ENCODE results near the gene NPBWR2. TPM values are rescaled to one million over a fixed set of nuclear protein-coding genes. Genes with fewer than 3 reads are reported as not detected.
"Not testable (repeated sequence)": the region's sequence is repeated elsewhere in the genome, so short reads cannot be mapped to it uniquely, and the experiment has no call there.

NPBWR2 gene
- total RNA-seq, 2 experiments from 2014 or later = not detected

GRCh38 chr20:64119301-64119680, 11.9 kb upstream of the NPBWR2 start:
- no peaks in the 10 kb centered on the region for H3K36me3 Mint-ChIP-seq (ENCODE audit: low read depth)
- no peak overlapping the region for H3K4me3 Mint-ChIP-seq
- H3K27ac Mint-ChIP-seq = no peak overlapping the region
- CTCF ChIA-PET = interaction anchor here (0.9 to 2.8 kb wide), 5 partner anchors 35 to 596 kb away, joined by 3 to 16 read pairs (median 4); partner anchors contain the start of genes LKAAEAR1 and SAMD10
- DNase-seq = no peak
- peaks cover 9% of the 10 kb centered on the region for H3K4me1 Mint-ChIP-seq
- POLR2A ChIA-PET = no interaction called here
- peaks cover 19% of the 10 kb centered on the region for H3K27me3 Mint-ChIP-seq
- no peaks in the 10 kb centered on the region for H3K9me3 Mint-ChIP-seq

GRCh38 chr20:64117432-64117777, 10.0 kb upstream of the NPBWR2 start:
- H3K36me3 Mint-ChIP-seq (ENCODE audit: low read depth); H3K4me3 Mint-ChIP-seq; H3K9me3 Mint-ChIP-seq; DNase-seq; H3K4me1 Mint-ChIP-seq; H3K27ac Mint-ChIP-seq: not testable (repeated sequence)
- POLR2A ChIA-PET = interaction anchor here (0.6 kb wide), 1 partner anchor 1244 kb away, joined by 3 read pairs; no protein-coding TSS in a partner anchor
- H3K27me3 Mint-ChIP-seq = peaks cover 10% of the 10 kb centered on the region
- CTCF ChIA-PET = interaction anchor here (0.6 to 0.9 kb wide), 3 partner anchors 22 to 568 kb away, joined by 3 to 4 read pairs (median 4); no protein-coding TSS in a partner anchor

GRCh38 chr20:64116541-64117431, 9.4 kb upstream of the NPBWR2 start:
- no peaks in the 10 kb centered on the region for H3K36me3 Mint-ChIP-seq (ENCODE audit: low read depth)
- no peak overlapping the region for H3K4me3 Mint-ChIP-seq
- H3K4me1 Mint-ChIP-seq = peaks cover 9% of the 10 kb centered on the region
- peaks cover 7% of the 10 kb centered on the region for H3K27me3 Mint-ChIP-seq
- DNase-seq = peak; percentile 3
- H3K27ac Mint-ChIP-seq = no peak overlapping the region
- CTCF ChIA-PET = interaction anchor here (0.6 to 1.2 kb wide), 4 partner anchors 22 to 567 kb away, joined by 3 to 4 read pairs (median 4); no protein-coding TSS in a partner anchor
- H3K9me3 Mint-ChIP-seq = no peaks in the 10 kb centered on the region
- POLR2A ChIA-PET = interaction anchor here (0.6 kb wide), 1 partner anchor 1244 kb away, joined by 3 read pairs; no protein-coding TSS in a partner anchor

GRCh38 chr20:64116016-64116415, 8.7 kb upstream of the NPBWR2 start:
- Mint-ChIP-seq H3K4me1 (peaks cover 9% of the 10 kb centered on the region), H3K27ac (no peak overlapping the region), H3K36me3 (ENCODE audit: low read depth) (no peaks in the 10 kb centered on the region), H3K27me3 (no peaks in the 10 kb centered on the region), H3K9me3 (no peaks in the 10 kb centered on the region), H3K4me3 (no peak overlapping the region)
- DNase-seq = peak; percentile 4
- POLR2A ChIA-PET = no interaction called here
- CTCF ChIA-PET = interaction anchor here (1.2 to 1.8 kb wide), 2 partner anchors 14 to 33 kb away, joined by 3 to 10 read pairs; no protein-coding TSS in a partner anchor

- Mint-ChIP-seq H3K36me3 (ENCODE audit: low read depth) (no peaks in the 10 kb centered on the region), H3K4me1 (peaks cover 6% of the 10 kb centered on the region), H3K9me3 (no peaks in the 10 kb centered on the region), H3K27ac (no peak overlapping the region), H3K4me3 (no peak overlapping the region), H3K27me3 (no peaks in the 10 kb centered on the region)
- DNase-seq = peak; percentile 5
- ChIA-PET POLR2A (interaction anchor here (0.6 kb wide), 1 partner anchor 250 kb away, joined by 4 read pairs; the partner anchor contains the start of gene TPD52L2), CTCF (interaction anchor here (0.6 to 1.8 kb wide), 3 partner anchors 13 to 126 kb away, joined by 3 to 10 read pairs (median 3); no protein-coding TSS in a partner anchor)
Measured at GRCh38 chr20:64115171-64115911, 8.0 kb upstream of the NPBWR2 start.

- POLR2A ChIA-PET = no interaction called here
- H3K9me3 Mint-ChIP-seq = no peaks in the 10 kb centered on the region
- CTCF ChIA-PET = interaction anchor here (0.6 to 1.8 kb wide), 2 partner anchors 13 to 125 kb away, joined by 3 to 10 read pairs; no protein-coding TSS in a partner anchor
- peak; percentile 3 for DNase-seq
- H3K36me3 Mint-ChIP-seq (ENCODE audit: low read depth) = no peaks in the 10 kb centered on the region
- H3K4me3 Mint-ChIP-seq = no peak overlapping the region
- H3K27me3 Mint-ChIP-seq = no peaks in the 10 kb centered on the region
- no peaks in the 10 kb centered on the region for H3K4me1 Mint-ChIP-seq
- H3K27ac Mint-ChIP-seq = no peak overlapping the region
Measured at GRCh38 chr20:64114356-64114971, 7.1 kb upstream of the NPBWR2 start.

- H3K4me3 Mint-ChIP-seq = no peak overlapping the region
- peak; percentile 4 for DNase-seq
- CTCF ChIA-PET = no interaction called here
- H3K27ac Mint-ChIP-seq = no peak overlapping the region
- POLR2A ChIA-PET = no interaction called here
- no peaks in the 10 kb centered on the region for H3K27me3 Mint-ChIP-seq
- no peaks in the 10 kb centered on the region for H3K36me3 Mint-ChIP-seq (ENCODE audit: low read depth)
- no peaks in the 10 kb centered on the region for H3K9me3 Mint-ChIP-seq
- H3K4me1 Mint-ChIP-seq = no peaks in the 10 kb centered on the region
Measured at GRCh38 chr20:64113796-64114355, 6.5 kb upstream of the NPBWR2 start.

- no peak overlapping the region for H3K27ac Mint-ChIP-seq
- no peaks in the 10 kb centered on the region for H3K9me3 Mint-ChIP-seq
- ChIA-PET POLR2A (no interaction called here), CTCF (no interaction called here)
- DNase-seq = no peak
- H3K27me3 Mint-ChIP-seq = no peaks in the 10 kb centered on the region
- H3K4me1 Mint-ChIP-seq = no peaks in the 10 kb centered on the region
- H3K4me3 Mint-ChIP-seq = no peak overlapping the region
- no peaks in the 10 kb centered on the region for H3K36me3 Mint-ChIP-seq (ENCODE audit: low read depth)
Measured at GRCh38 chr20:64113444-64113775, 6.0 kb upstream of the NPBWR2 start.

- Mint-ChIP-seq H3K27ac (no peak overlapping the region), H3K9me3 (no peaks in the 10 kb centered on the region), H3K4me3 (no peak overlapping the region), H3K27me3 (no peaks in the 10 kb centered on the region), H3K36me3 (ENCODE audit: low read depth) (no peaks in the 10 kb centered on the region), H3K4me1 (no peaks in the 10 kb centered on the region)
- POLR2A ChIA-PET = no interaction called here
- peak; percentile 4 for DNase-seq
- CTCF ChIA-PET = interaction anchor here (1.1 kb wide), 1 partner anchor 12 kb away, joined by 3 read pairs; no protein-coding TSS in a partner anchor
Measured at GRCh38 chr20:64112691-64113443, 5.5 kb upstream of the NPBWR2 start.

GRCh38 chr20:64111841-64112641, 4.7 kb upstream of the NPBWR2 start:
- ChIA-PET CTCF (interaction anchor here (0.5 to 1.2 kb wide), 3 partner anchors 9 to 1210 kb away, joined by 3 read pairs; no protein-coding TSS in a partner anchor), POLR2A (no interaction called here)
- H3K4me1 Mint-ChIP-seq = no peaks in the 10 kb centered on the region
- no peaks in the 10 kb centered on the region for H3K9me3 Mint-ChIP-seq
- no peaks in the 10 kb centered on the region for H3K27me3 Mint-ChIP-seq
- H3K27ac Mint-ChIP-seq = no peak overlapping the region
- H3K36me3 Mint-ChIP-seq (ENCODE audit: low read depth) = no peaks in the 10 kb centered on the region
- no peak overlapping the region for H3K4me3 Mint-ChIP-seq
- DNase-seq = peak; percentile 4

GRCh38 chr20:64110411-64111068, 3.2 kb upstream of the NPBWR2 start:
- no peaks in the 10 kb centered on the region for H3K9me3 Mint-ChIP-seq
- no peaks in the 10 kb centered on the region for H3K27me3 Mint-ChIP-seq
- ChIA-PET CTCF (interaction anchor here (1.3 to 1.5 kb wide), 3 partner anchors 10 to 176 kb away, joined by 4 read pairs; no protein-coding TSS in a partner anchor), POLR2A (no interaction called here)
- no peaks in the 10 kb centered on the region for H3K36me3 Mint-ChIP-seq (ENCODE audit: low read depth)
- no peak overlapping the region for H3K4me3 Mint-ChIP-seq
- H3K27ac Mint-ChIP-seq = no peak overlapping the region
- no peaks in the 10 kb centered on the region for H3K4me1 Mint-ChIP-seq
- DNase-seq = peak; percentile 5

Measured in activated CD4-positive, alpha-beta T cell treated with anti-CD3 and anti-CD28 coated beads, Interleukin-2, amount 10 ng/mL, durations not matched to agents 7 days and 5 days (primary cell).